HUES48 (cell line): ENCODE measurements around the gene MDH1.
A peak's percentile ranks its signal among the peaks of the same experiment; 100 is the strongest.
"Not testable (repeated sequence)": the region's sequence is repeated elsewhere in the genome, so short reads cannot be mapped to it uniquely, and the experiment has no call there.

Source experiments
- H3K27ac ChIP-seq: one replicate; pipeline ENCODE4 v1.7.0; 2013; ENCODE audit warnings: low read depth, low read length, inconsistent platforms
- H3K27me3 ChIP-seq: 2 replicates; pipeline ENCODE4 v1.6.1; 2013; ENCODE audit warnings: mild to moderate bottlenecking, low read length; ENCODE audit not compliant: control insufficient read depth, insufficient read depth
- H3K36me3 ChIP-seq: 2 replicates; pipeline ENCODE4 v1.6.1; 2013; ENCODE audit warnings: low read length; ENCODE audit not compliant: control insufficient read depth, insufficient read depth
- H3K4me1 ChIP-seq: 2 replicates; pipeline ENCODE4 v1.6.1; 2013; ENCODE audit warnings: mild to moderate bottlenecking, low read length; ENCODE audit not compliant: control insufficient read depth, insufficient read depth
- H3K4me3 ChIP-seq: 2 replicates; pipeline ENCODE4 v1.5.1; 2013; ENCODE audit warnings: mild to moderate bottlenecking, low read depth, low read length
- H3K9ac ChIP-seq: 2 replicates; pipeline ENCODE4 v1.6.1; 2013; ENCODE audit warnings: mild to moderate bottlenecking, low read depth, low read length, moderate library complexity
- H3K9me3 ChIP-seq: 2 replicates; pipeline ENCODE4 v1.6.1; 2013; ENCODE audit warnings: low read length; ENCODE audit not compliant: control insufficient read depth, insufficient read depth

The MDH1 gene

GRCh38 chr2:63571291-63571690 is 17.5 kb upstream of the MDH1 start:
- H3K27me3 ChIP-seq, result no peaks in the 10 kb centered on the region
- H3K9me3 ChIP-seq, result peaks cover 10% of the 10 kb centered on the region
- H3K4me3 ChIP-seq, result no peak overlapping the region
- H3K9ac ChIP-seq, result no peak overlapping the region
- H3K27ac ChIP-seq, result no peak overlapping the region
- H3K4me1 ChIP-seq, result peaks cover 9% of the 10 kb centered on the region; the same call in 1 of the 2 replicates
- no peaks in the 10 kb centered on the region; the same call in 1 of the 2 replicates for H3K36me3 ChIP-seq

DNA sequence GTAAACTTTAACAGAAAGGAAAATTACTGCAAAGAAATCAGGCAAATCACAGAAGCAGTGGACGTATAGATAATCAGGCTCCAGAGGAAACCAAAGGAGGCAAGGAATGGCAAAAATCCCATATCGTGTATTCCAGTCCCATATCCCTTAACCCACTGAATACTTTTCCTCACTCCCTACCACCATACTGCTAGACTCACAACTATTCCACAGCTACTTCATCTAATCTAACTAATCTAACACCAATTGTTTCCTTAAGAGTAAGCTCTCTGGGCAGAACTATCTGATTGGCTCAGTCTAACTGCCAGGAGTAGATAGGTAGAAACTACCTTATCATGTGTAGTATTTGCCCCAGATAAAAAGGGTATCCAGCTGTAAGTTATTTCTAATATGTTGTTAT is 16.8 kb upstream of the MDH1 start:
- peaks cover 9% of the 10 kb centered on the region; the same call in 1 of the 2 replicates for H3K4me1 ChIP-seq
- H3K27ac ChIP-seq, result no peak overlapping the region
- H3K9me3 ChIP-seq, result peaks cover 10% of the 10 kb centered on the region
- H3K9ac ChIP-seq, result no peak overlapping the region
- no peak overlapping the region for H3K4me3 ChIP-seq
- H3K36me3 ChIP-seq, result no peaks in the 10 kb centered on the region; the same call in 1 of the 2 replicates
- H3K27me3 ChIP-seq, result no peaks in the 10 kb centered on the region

GRCh38 chr2:63573026-63573425 is 15.7 kb upstream of the MDH1 start:
- Histone ChIP-seq H3K27ac (peak overlapping the region; percentile 92), H3K9ac (peak overlapping the region; percentile 43; the same call in 1 of the 2 replicates), H3K4me3 (peak overlapping the region; percentile 21; the same call in 1 of the 2 replicates)
- not testable (repeated sequence) for H3K36me3 ChIP-seq, H3K4me1 ChIP-seq, H3K27me3 ChIP-seq, H3K9me3 ChIP-seq

DNA sequence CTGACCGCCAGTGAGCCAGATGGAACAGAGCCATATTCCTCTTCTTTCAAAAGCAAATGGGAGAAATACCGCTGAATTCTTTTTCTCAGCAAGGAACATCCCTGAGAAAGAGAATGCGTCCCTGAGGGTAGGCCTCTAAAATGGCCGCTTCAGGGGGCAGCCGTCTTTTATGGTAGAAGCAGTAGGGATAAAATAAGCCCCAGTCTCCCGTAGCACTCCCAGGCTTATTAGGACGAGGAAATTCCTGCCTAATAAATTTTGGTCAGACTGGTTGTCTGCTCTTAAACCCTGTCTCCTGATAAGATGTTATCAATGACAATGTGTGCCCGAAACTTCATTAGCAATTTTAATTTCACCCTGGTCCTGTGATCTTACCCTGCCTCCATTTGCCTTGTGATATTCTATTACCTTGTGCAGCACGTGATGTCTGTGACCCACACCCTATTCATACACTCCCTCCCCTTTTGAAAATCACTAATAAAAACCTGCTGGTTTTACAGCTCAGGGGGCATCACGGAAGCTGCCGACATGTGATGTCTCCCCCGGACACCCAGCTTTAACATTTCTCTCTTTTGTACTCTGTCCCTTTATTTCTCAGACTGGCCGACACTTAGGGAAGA is 14.9 kb upstream of the MDH1 start:
- Histone ChIP-seq H3K27ac (peak overlapping the region; percentile 92), H3K4me1 (peaks cover 15% of the 10 kb centered on the region)
- H3K36me3 ChIP-seq, H3K9ac ChIP-seq, H3K9me3 ChIP-seq, H3K27me3 ChIP-seq, H3K4me3 ChIP-seq: not testable (repeated sequence)

- Histone ChIP-seq H3K9ac (no peak overlapping the region), H3K27ac (no peak overlapping the region), H3K27me3 (no peaks in the 10 kb centered on the region), H3K36me3 (no peaks in the 10 kb centered on the region), H3K9me3 (no peaks in the 10 kb centered on the region), H3K4me1 (peaks cover 22% of the 10 kb centered on the region), H3K4me3 (no peak overlapping the region)
These were observed 12.2 kb upstream of the MDH1 start for GRCh38 chr2:63576546-63576945.

GRCh38 chr2:63578767-63579166 is 10.0 kb upstream of the MDH1 start:
- no peaks in the 10 kb centered on the region for H3K27me3 ChIP-seq
- peak overlapping the region; percentile 54 for H3K27ac ChIP-seq
- H3K36me3 ChIP-seq, result no peaks in the 10 kb centered on the region
- H3K4me3 ChIP-seq, result no peak overlapping the region
- no peaks in the 10 kb centered on the region for H3K9me3 ChIP-seq
- H3K9ac ChIP-seq, result no peak overlapping the region
- peaks cover 22% of the 10 kb centered on the region for H3K4me1 ChIP-seq

GRCh38 chr2:63580651-63581297 is 8.0 kb upstream of the MDH1 start:
- Histone ChIP-seq H3K27ac (no peak overlapping the region), H3K36me3 (no peaks in the 10 kb centered on the region), H3K27me3 (no peaks in the 10 kb centered on the region), H3K4me1 (peaks cover 13% of the 10 kb centered on the region), H3K9ac (no peak overlapping the region), H3K9me3 (no peaks in the 10 kb centered on the region), H3K4me3 (no peak overlapping the region)

GRCh38 chr2:63581298-63581961 is 7.3 kb upstream of the MDH1 start:
- Histone ChIP-seq H3K4me1 (peaks cover 15% of the 10 kb centered on the region), H3K9ac (no peak overlapping the region), H3K9me3 (no peaks in the 10 kb centered on the region), H3K27ac (no peak overlapping the region), H3K36me3 (no peaks in the 10 kb centered on the region), H3K27me3 (no peaks in the 10 kb centered on the region), H3K4me3 (no peak overlapping the region)

- Histone ChIP-seq H3K9ac (no peak overlapping the region), H3K4me3 (no peak overlapping the region), H3K9me3 (no peaks in the 10 kb centered on the region), H3K27me3 (no peaks in the 10 kb centered on the region), H3K27ac (no peak overlapping the region), H3K36me3 (no peaks in the 10 kb centered on the region), H3K4me1 (peaks cover 18% of the 10 kb centered on the region)
These were observed 5.9 kb upstream of the MDH1 start for GRCh38 chr2:63582873-63583272.

DNA sequence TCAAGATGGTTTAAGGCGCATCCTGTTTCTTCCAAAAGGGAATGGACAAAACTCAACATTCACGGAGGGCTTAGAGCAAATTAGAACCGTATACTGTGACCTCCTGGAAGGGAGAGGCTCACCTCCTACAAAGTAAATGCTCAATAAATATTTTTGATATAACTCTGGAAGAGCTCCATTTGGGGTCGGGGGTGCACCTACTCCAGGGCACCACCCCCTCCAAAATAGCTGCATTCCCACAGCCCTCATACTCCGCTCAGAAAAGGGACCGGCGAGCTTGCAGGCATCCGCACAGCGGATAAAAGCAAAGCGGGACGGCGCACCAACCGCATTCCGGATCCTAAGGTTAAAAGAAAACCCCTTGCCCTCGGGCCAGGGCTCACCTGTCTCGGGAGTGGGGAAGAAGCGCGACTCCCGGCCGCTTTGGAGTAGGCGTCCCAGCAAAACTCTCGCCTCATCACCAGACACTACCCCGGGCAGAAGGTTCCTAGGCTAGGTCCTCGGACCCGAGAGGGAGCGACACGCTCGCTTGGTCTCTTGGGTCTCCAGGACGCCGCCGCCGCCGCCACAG is 864 bp upstream of the MDH1 start:
- Histone ChIP-seq H3K27ac (peak overlapping the region; percentile 90), H3K4me1 (peaks cover 29% of the 10 kb centered on the region), H3K9me3 (no peaks in the 10 kb centered on the region), H3K9ac (peak overlapping the region; percentile 72), H3K36me3 (peaks cover 27% of the 10 kb centered on the region), H3K27me3 (no peaks in the 10 kb centered on the region), H3K4me3 (peak overlapping the region; percentile 91)
